Measurements from ENCODE around the gene NPDC1.

DNA sequence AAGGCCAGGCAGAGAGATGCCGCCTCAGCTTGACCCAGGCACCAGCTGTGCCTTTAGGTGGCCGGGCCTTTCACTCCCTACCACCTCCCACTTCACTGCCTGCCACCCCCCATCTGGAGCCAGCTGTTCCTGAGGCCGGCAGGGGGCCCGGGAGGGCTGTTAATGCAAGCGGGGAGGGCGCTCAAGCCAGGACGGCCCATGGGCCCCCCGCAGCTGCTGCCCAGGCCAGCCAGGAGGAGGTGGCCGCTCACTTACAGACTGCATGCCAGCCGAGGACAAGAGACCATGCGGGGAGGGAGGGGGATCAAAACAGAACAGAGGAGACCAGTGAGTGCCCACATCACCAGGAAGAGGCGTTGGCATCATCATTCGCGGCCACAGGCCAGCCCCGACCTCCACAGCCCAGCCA, 22.4 kb downstream of the NPDC1 start:
- TF ChIP-seq EZH2 (IDR thresholded peaks at IDR 0.05) (no peak), EZH2phosphoT487 (IDR thresholded peaks at IDR 0.05) (no peak)
- TF ChIP-seq, protein P1, sequence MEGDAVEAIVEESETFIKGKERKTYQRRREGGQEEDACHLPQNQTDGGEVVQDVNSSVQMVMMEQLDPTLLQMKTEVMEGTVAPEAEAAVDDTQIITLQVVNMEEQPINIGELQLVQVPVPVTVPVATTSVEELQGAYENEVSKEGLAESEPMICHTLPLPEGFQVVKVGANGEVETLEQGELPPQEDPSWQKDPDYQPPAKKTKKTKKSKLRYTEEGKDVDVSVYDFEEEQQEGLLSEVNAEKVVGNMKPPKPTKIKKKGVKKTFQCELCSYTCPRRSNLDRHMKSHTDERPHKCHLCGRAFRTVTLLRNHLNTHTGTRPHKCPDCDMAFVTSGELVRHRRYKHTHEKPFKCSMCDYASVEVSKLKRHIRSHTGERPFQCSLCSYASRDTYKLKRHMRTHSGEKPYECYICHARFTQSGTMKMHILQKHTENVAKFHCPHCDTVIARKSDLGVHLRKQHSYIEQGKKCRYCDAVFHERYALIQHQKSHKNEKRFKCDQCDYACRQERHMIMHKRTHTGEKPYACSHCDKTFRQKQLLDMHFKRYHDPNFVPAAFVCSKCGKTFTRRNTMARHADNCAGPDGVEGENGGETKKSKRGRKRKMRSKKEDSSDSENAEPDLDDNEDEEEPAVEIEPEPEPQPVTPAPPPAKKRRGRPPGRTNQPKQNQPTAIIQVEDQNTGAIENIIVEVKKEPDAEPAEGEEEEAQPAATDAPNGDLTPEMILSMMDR (IDR thresholded peaks at IDR 0.05) = no peak
